GM12874 (cell line): Measurements from ENCODE around the gene FAM241A.

Experiments
- TF ChIP-seq, protein P1 (sequence below): IDR thresholded peaks from 2 replicates; pipeline ENCODE4 v1.5.1; 2011; ENCODE audit warnings: low read depth, mild to moderate bottlenecking, control low read depth, low read length, moderate library complexity; ENCODE audit not compliant: insufficient read depth

The FAM241A gene

DNA sequence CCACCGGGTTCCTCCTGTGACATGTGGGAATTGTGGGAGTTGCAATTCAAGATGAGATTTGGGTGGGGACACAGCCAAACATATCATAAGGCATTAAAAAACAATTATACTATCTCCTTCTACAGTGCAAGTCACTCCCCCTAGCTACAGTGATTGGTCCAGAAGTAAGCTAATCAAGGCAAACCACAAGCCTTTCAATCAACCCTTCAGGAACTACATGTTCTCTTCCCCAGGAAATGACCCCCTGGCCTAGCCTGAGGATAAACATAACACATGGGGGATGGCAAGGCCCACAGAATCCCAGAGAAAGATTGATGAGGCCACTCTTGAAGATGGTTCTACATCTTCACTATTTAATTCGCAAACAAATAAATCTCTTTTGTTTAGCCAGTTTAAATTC lies 25.2 kb upstream of the FAM241A start:
- TF ChIP-seq, protein P1, sequence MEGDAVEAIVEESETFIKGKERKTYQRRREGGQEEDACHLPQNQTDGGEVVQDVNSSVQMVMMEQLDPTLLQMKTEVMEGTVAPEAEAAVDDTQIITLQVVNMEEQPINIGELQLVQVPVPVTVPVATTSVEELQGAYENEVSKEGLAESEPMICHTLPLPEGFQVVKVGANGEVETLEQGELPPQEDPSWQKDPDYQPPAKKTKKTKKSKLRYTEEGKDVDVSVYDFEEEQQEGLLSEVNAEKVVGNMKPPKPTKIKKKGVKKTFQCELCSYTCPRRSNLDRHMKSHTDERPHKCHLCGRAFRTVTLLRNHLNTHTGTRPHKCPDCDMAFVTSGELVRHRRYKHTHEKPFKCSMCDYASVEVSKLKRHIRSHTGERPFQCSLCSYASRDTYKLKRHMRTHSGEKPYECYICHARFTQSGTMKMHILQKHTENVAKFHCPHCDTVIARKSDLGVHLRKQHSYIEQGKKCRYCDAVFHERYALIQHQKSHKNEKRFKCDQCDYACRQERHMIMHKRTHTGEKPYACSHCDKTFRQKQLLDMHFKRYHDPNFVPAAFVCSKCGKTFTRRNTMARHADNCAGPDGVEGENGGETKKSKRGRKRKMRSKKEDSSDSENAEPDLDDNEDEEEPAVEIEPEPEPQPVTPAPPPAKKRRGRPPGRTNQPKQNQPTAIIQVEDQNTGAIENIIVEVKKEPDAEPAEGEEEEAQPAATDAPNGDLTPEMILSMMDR: no peak

DNA sequence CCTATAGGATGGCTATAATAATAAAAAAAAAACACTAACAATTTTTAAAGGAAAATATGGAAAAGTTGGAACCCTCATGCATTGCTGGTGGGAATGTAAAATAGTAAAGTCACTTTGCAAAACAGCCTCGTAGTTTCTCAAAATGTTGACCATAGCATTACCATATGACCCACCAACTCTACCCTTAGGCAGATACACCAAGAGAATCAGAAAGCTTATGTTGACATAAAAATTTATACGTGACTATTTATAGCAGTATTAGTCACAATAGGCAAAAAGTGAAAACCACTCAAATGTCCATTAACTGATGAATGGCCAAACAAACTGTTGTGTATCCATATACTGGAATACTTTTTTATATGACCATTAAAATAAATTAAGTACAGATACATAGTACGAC lies 19.8 kb upstream of the FAM241A start:
- TF ChIP-seq, protein P1: no peak

DNA sequence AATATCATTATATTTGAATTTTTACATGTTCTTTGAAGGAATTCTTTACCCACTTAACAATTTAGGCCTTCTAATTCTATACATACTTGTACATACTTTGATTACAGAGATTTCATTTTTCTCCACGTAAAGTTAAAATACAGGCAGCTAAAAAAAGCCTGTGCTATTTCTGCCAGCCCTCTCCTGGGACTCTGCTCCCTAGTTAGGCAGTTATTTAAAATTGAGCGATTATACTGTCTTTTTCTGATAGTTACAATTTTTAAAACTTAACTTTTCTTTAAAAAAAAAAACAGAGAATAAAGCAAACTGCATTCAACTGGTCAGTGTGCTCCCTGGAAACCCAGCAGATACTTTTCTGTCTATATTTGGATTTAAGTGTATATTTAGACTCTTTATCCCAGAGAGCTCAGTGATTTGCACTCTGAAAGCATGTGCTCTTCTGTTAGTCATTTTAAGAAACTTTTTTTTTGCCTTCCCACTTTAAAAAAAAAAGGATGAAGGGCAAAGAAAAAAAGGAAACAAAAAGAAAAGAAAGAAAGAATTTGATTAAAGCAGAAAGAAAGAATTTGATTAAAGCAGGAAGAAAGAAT lies 18.1 kb upstream of the FAM241A start:
- TF ChIP-seq, protein P1: no peak

DNA sequence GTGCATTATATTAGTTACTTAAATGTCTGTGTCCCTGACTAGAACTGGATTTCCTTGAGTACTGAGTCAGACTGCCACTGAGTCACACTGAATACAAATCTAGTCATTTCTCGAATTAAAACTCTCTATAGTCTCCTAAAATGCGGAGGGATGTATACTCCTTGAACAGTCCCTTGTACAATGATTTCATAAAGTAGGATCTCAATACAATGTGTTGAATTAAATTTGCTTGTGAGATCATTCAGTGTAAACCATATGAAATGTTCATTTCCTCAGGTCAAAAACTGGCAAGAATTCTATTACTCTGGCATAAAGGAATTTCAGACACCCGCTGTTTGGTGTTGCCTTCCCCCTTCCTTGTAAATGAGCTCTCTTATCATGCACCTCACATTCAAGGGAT lies 17.5 kb upstream of the FAM241A start:
- TF ChIP-seq, protein P1: no peak

DNA sequence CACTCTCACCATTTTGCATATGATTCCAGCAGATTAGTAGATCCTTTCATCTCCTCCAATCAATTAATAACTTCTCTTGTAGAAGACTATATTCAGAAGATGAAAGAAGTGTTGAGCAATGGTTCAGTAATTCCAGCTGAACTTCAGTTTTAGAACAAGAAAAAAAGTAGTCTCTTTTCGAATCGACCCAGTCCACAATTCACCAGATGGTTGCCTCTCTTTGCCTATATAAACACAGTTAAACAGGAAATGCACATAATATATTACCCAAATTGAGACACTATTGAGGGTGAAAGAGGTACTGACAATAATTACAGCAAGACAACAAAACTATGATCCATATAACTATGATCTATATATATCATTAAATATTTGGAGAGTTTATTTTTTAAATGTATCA lies 16.8 kb upstream of the FAM241A start:
- TF ChIP-seq, protein P1: no peak

DNA sequence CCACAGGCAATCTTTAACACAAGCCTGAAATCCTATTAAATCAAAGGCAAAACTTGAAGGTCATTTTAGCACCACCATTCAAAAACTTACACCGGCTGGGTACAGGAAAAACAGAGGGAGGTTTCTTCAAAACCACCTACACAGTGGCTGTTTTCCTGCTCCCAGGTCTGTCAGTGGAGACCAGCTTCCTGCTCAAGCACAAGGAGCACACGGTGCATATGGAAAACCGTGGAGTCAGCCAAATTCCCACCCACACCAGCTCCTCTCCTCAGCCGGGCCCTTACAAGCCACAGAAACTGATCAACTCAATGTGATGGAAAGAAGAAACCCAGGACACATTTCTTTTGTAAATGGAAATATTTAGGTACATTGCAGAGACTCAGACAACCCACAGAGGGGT lies 14.3 kb upstream of the FAM241A start:
- TF ChIP-seq, protein P1: no peak

DNA sequence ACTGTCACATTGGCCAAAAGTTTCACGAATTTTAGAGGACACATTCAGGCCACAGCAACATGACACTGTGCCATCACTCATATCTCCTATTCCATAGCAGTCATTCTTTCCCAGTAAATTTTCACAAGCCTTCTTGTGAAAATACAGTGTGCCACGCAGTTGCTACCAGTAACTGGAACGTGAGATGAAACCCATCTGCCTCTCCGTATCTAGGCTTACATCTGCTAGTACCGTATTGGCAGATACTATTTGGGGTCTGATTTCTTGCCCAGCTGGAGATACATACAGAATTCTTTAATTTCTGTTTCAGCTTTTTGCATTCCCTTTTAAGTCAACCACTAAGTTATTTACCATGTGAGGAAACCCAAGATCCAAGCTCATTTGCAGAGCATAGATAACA lies 8.7 kb upstream of the FAM241A start:
- TF ChIP-seq, protein P1: no peak

DNA sequence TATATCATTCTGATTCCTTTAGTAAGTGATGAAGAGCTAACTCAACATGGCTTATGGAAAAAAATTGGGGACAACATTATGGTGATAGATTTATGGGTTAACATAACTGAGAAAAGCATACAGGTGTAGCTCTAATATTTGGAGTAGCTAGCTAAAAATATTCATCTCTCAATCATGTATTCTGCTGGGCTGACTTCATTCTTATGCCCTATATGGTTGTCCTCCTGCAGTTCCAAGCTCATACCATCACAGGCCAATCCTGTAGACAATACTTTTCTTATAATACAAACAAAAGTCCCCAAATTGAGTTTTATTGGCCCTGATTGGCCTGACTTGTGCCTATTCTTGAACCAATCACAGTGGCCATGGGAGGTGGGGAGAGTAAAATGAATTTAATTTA lies 6.7 kb upstream of the FAM241A start:
- TF ChIP-seq, protein P1: no peak
